Neural progenitor cell (in vitro differentiated cells): ENCODE measurements around the gene ANTXR1.

Experiments used
- CTCF ChIP-seq: fragments of 200-600 bp; sonication (generic); IDR thresholded peaks from 2 replicates; pipeline ENCODE4 v1.5.1; 2017; ENCODE audit warnings: antibody characterized with exemption, mild to moderate bottlenecking
- EZH2 ChIP-seq: fragments of 200-600 bp; sonication (generic); IDR thresholded peaks from 2 replicates; pipeline ENCODE4 v1.6.1; 2017; ENCODE audit warnings: antibody characterized with exemption, mild to moderate bottlenecking, moderate library complexity

- TF ChIP-seq CTCF (no peak), EZH2 (no peak)
Observed at GRCh38 chr2:69074918-69075317, 61.9 kb downstream of the ANTXR1 start.
